NCI-H748 treated with DMSO at 0.1 percent for 48 hours (cell line): ENCODE data around the gene HOXC12.

ENCODE experiments used
- DNase-seq: peaks from one replicate; lab custom pipeline; 2025; lab: John Stamatoyannopoulos, UW

Gene HOXC12, protein sequence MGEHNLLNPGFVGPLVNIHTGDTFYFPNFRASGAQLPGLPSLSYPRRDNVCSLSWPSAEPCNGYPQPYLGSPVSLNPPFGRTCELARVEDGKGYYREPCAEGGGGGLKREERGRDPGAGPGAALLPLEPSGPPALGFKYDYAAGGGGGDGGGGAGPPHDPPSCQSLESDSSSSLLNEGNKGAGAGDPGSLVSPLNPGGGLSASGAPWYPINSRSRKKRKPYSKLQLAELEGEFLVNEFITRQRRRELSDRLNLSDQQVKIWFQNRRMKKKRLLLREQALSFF

DNA sequence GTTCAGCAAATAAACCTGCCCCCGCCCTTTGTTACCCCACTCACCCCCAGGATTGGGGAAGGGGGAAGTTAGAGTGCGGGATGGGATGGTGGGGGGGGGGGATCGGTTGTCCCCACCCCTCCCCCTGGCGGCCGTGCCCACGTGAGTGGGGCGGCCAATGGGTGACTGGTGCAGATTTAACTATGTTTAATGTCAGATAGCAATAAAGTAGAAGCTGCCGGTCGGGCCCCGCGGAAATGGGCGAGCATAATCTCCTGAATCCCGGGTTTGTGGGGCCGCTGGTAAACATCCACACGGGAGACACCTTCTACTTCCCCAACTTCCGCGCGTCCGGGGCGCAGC, at the start of gene HOXC12:
HOXC12 (plus strand) TSS at position 210 of the 342 bp plus-strand sequence; CDS start at position 237, 27 bp downstream.
- DNase-seq, result no peak

DNA sequence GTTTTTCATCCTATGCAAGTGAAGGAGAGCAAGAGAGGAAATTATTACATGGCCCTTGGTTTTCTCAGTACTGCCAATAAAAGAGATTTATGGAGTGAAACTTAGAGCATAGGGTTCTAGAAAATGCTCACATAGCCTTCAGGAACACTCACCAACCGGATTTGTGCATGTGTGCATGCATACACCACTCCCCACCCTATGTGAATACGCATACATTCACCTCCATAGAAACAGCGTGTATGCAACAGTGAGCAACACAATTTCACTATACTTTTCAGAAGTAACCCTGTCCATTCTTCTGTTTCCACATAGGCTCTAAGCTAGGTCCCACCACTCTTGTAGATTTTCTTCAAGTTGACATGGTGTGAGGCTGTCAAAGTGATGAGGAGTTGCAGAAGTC, 47.6 kb upstream of the HOXC12 start:
- no peak for DNase-seq

DNA sequence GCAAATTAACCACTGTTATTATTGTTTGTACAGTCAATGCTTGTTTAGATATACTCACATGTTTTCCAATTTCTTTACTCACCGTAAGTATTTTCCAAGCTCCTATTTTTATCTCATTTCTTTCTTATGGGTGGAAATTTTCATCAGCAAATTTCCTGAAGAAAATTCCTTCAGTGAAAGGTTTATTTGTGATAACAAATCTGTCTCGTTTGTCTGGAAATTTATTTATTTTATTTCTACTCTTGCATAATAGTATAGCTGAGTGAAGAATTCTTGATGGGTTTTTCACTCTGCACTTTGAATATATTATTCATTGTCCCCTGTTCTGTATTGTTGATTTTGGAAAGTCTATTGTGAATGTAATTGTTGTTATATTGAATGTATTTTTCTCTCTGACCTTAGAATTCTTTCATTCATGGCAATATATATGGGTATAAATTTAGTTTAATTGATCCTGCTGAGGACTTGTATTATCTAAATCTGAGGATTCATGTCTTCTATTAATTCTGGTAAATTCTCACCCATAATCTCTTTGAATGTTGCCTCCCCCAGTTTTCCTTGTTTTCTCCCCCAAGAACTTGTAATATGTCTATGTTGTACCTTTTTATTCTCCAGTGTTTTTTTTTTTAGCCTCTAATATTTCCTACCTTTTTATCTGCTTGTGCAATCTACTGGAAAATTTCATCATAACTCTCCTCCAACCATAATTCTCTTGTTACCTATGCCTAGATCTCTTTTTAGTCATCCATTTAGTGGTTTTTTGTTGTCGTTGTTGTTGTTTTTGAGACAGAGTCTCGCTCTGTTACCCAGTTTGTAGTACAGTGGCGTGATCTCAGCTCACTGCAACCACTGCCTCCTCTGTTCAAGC, 37.7 kb upstream of the HOXC12 start:
- no peak for DNase-seq

DNA sequence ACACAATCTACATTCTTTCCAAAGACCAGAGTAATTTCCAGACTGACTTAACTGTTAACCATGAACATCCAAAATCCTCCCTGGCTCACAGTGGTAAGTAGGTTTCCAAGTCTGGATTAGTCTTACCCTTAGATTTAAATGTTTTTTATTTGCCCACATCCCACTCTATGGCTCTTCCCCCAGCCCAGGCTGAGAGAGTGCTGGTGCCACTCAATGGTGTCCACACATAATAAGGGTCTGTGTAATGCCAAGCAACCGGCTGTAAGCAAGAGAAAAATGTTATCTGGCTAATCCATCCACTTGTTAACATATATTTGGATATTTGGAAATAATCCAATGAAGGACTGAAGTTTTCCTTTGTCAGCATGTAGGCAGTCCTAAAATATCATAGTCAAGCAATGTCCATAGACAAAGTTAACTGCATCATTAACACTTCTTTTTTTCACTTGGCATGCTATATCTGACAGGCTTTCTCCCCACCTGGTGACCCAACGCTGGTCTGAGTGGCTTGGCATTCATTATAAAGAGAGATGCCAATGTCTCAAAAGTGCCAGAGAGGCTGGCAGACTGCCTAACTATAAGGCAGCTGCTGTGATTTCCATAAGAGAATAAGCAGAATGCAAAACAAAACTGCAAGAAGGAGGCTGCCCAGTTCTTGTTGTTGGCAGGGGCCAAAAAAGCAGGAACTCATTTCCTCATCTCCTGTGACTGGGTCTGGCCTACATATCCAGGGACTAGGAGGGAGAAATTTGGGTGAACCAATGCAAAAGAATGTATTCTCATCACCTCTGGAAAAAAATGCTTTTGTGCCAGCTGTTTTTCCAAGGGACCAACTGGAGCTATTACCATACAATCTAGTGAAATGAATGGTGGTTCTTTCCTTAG, 29.9 kb upstream of the HOXC12 start:
- DNase-seq, result no peak

DNA sequence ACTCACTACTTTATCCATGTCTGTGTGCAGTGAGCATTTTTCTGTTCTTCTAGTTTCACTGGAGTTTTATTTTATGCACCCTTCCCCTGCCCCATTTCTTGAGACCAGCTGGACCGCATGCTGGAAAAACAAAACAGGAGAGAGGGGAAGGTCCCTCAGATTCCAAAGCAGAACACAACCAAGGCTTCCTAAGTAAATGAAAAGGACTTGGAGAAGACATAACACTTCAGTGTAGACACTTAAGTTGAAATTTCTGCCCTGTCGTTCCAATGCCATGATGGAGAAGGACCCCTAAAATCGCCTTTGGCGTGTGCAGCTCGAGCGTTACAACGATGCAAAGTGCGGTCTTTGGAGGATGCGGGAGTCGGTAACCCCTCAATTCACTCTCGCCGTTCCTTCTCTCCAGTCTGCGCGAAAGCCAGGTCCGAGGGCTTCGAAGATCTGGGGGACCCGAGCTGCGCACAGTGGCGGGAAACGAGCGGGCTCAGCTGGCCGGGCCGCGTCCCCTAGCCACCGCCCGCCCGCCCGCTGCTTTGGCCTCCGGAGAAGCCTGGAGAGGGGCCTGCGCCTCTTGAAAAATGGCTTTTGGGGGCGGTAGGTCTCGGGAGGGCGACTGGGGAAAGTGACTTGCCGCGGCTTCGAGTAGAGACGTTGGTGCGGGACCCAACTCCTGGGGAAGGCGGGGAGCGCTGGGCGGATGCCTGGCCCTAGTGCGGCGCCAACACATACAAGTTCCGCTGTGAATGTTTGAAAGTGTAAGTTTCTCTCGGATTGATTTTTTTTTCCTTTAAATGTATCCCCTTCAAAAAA, 27.3 kb upstream of the HOXC12 start:
- no peak for DNase-seq

DNA sequence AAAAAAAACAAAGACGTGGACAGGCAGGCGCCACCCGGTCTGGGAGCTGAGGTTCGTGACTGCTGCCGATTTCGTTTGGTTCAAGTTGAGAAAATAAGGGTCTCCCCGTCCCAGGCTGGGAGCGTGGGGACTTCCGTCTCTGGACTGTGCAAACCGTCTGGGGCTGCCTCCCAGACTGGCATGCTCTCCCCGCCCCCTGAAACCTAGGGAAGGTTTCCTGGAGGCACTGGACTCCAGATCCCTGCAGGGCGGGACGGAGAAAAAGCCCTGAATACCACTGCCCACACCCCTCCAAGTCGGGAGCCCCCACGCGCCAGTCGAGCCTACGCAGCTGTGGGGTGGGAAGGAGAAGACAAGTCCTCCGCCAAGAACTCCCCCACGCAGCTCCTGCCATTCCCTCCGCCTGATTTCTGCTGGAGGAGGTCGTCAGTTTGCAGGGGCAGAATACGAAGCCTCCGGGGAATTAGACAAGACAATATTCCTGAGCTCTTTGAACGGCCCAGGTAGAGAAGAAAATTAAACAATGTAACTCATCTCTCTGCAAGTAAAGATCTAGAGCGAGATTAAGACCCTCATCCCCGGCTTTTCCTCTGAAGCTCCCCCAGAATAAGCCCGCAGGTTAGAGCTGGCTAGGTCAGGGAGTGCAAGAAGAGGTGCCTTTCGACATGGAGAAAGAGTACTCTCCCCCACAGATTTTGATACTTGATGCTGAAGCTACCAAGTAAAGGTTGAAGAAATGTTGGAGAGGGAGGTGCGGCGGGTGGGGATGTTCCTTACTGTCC, 26.5 kb upstream of the HOXC12 start:
- no peak for DNase-seq

DNA sequence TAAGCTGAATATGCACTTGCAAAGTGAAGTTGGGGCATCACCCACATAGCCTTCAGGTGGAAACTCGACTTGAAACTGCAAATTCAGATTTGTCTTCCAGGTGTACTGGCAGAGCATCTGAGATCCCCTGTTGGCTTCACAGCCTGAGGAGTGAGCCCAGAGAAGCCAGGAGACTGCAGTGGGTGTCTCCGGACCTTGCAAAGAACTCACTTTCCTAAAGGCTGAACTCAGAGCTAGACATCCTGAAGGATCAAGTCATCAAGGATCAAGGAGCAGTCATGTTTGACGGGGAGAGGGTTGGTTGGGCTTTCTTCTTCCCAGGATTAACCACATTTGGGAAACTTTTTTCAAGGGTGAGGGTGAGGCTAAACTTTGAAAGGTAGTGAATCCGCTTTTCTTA, 25.2 kb upstream of the HOXC12 start:
- no peak for DNase-seq

DNA sequence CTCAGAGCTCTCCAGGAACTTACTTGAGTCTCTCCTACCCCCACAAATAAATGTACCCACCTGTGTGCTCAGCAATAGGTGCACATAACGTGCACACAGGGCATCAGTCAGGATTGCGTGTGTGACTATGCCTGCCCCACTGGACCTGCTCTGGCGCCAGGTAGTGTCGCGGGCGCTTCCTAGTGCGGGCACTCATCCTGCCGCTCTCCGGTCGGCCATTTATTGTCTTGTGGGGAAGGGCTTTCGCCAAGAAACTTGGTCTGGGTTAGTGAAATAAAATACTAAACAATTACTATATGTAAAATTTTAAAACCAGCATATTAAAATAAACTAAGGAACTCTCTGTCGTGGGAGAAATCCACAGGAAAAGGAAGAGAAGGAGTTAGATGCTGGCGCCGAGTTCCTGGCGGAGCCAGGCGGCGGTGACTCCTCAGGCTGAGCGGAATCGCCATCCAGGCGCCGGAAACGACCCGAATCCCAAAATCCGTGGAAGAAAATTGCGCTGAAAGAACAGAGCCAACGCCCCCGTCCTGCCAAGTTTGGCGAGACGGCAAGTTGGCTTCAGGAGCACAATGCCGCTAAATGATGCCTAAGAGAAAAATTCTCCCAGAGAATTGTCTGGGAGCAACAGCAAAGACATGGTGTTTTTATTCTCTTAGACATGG, 24.0 kb upstream of the HOXC12 start:
- DNase-seq, result no peak

DNA sequence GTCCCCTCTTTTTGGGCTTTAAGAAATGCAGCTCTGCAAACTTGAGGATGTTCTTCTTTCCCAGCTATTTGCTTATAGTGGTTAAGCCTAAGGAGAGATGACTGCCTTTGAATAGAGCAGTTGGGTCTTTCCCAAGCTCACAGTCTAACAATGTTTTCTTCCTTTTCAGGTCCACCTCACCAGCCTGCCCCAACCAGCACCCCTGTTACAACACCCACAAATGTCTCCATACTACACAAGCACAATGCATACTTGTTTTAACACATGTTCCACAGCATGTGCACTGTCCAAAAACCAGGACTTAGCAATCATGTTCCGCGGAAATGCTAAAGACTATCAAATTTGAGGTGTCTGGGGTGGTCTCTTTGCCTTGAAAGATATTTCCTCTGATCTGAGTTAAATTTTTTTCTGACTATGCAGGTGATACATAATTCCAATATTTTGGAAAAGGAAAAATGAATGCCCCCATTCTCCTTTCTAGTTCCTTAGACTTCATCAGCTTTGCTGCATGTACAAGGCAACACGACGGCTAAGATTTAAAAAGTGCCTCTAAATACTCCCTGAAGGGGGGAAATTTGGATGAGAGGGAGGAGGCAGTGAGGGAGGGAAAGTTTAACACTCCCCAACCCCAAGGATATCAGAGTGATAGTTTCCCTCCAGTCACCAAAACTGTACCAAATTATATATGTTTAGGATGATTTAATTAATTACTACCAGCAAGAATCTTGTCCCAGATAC, 22.7 kb upstream of the HOXC12 start:
- DNase-seq, result no peak

DNA sequence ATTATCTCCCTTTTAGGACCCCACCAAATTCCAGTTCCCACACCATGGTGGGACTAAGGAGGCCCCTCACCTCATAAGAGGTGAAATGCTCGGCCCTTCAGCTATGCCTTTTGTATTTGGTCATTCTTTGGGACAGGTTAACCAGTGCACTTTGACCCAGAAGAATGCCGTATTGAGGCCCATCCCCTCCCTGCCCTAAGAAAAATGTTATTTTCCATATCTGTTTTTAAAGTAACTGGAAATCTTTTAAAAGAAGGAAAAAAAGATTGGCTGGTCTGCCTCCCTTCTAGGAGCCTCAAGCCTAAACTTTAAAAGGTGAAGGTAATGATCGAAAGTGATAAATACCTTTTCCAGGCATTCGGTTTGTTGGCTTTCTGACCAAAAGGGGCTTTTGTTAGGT, 21.8 kb upstream of the HOXC12 start:
- DNase-seq, result no peak

DNA sequence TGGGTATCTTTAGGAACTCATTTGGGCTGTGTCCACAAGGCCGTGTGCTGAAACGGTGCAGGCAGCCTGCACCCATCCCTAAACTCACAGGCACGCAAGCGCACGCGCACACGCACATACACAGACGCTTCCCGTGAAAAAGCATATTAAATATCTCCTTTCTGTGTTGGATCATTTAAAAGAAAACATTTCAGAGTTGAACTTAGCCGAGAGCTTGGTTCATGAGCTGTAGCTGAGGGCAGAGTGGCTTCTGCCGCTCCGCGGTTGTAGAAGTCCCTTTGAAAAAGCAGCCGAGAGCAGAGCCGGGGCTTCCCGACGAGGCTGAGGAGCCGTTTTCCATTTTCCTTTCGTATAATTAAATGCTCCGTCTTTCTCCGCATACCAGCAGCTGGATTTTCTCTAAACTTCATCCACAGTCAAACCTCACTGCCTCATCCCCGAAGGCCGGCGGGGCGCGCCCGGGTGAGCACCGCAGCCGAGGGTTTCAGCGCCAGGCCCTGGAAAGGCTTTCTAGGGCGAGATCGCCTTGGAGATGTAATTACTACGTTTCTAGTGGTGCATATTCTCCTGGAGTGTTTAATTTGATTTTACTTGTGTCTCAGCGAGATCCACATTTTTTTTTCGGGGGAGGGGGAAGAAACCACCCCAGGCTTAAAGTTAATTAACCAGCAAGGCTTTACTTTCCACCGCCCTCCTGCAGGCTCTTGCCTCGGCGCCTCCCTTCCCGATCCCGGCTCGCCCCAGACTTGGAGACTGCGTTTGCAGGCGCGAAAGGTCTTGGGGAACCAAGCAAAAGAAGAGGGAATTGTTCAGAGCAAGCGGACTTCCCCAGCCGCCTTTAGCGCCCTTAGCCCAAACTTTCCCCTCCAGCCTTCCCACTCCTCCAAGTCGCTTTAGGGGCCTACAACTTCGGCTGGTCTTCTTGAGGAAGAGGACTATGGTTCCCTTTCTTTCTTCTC, 19.0 kb upstream of the HOXC12 start:
- no peak for DNase-seq

DNA sequence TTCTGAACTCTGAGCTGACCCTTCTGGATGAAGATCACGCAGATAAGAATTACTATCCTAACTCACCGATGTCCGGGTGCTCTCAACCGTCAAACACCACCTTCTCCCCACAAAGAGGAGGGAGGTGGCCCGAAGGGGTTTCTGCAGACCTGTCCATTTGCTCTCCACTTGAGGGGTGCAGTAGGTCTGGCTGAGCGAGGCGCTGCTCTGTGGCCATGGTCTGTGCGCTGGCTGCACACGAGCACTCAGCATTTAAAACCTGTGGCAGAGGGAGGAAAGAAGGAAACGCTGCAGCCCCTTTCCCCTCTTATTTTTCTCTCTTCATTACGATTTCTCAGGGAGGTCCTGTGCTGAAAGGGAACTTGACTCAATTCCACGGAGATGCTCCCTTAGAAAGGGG, 17.6 kb upstream of the HOXC12 start:
- no peak for DNase-seq

DNA sequence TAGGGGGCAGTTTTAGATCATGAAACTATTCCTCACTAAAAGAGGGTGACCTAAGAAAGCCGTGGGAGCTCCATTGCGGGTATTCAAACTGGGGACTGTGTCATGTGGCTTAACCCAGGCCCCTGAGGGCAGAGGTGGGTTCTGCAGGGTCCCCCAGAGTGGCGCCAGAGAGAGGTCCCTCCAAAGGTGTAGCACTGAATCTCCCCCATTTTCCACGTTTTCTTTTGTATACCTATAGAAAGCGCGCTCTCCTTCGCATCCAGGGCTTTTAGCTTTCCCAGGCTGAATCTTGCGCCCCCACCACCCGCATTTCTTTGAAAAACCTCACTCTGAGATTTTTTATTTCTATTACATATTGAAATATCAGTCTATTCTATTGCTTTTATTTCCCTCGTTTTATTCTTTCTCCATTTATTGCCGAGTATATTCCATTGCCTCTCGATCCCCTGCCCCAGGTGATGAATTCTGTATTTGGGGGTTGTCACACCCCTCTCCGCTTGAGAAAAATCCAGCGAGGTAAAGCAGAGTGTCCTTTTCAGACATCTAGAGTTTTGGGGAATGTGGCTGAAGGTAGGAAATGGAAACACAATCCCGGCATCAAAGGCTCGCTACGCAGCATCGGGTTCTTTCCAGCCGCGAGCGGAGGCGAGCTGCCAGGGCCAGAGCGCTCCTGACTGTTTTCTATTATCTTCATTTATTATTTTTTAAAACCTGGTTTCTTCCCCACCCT, 16.9 kb upstream of the HOXC12 start:
- DNase-seq, result no peak

DNA sequence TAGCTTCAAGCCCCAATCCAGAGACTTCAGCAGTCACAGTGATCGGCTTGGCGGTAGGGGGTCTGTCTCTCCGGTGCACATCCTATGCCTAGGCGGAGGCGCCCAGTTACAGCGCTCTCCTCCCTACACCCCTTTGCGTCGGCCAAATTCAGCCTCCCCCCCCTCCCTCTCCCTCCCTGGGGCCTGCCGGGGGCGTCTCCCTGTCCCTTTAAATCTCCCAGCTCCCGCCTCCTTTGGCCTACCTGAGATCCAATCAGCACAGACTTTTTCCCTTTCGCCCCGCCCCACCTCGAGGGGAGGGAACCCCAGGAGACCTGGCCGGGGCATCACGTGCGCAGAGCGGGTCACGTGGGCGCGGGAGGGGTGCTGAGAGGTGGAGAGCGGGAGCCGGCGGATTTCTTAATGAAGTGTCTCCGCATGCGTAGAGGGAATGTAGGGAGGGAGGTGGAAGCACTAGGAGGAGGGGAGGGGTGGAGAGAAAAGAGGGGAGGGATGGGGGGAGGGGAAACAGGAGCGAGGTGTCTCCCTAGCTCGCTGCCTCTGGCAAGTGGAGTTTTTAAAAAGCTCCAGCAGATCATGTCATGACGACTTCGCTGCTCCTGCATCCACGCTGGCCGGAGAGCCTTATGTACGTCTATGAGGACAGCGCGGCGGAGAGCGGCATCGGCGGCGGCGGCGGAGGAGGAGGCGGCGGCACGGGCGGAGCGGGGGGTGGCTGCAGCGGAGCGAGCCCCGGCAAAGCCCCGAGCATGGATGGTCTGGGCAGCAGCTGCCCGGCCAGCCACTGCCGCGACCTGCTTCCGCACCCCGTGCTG, 16.2 kb upstream of the HOXC12 start, which contains the start of gene HOXC13:
HOXC13 (plus strand) TSS at position 506 of the 815 bp plus-strand sequence; CDS start at position 582, 76 bp downstream.
- DNase-seq, result peak; percentile 98

DNA sequence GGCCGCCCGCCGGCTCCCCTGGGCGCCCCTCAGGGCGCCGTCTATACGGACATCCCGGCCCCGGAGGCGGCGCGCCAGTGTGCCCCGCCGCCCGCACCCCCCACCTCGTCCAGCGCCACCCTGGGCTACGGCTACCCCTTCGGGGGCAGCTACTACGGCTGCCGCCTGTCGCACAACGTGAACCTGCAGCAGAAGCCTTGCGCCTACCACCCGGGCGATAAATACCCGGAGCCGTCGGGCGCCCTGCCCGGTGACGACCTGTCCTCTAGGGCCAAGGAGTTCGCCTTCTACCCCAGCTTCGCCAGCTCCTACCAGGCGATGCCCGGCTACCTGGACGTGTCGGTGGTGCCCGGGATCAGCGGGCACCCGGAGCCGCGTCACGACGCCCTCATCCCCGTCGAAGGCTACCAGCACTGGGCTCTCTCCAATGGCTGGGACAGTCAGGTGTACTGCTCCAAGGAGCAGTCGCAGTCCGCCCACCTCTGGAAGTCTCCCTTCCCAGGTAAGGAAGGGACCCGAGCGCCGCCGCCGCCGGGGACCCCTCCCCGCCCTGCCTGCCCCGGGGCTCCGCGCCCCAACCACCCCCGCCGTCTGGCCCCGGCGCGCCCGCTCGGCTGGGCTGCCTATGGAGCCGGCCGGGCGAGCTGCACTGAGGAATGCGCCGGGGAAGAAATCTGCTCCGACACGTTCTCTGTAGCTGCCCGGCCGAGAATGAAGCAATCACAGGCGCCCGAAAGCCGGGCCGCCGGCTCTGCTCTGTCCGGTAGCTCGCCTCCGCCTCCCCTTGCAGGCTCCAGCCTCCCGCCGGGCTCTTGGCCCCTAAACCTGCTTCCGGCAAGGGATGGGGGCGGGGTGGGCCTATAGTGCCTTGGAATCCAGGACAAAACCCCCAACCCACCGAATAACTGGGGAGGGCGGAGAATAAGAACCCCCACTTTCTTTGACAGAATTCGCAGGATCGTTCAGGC, 15.3 kb upstream of the HOXC12 start:
- DNase-seq, result peak; percentile 25
